ENCODE data around the gene KCNS1.
A peak's percentile ranks its signal among the peaks of the same experiment; 100 is the strongest.

The KCNS1 gene

GRCh38 chr20:45044601-45045000 is 56.3 kb downstream of the KCNS1 start:
- no peak for TF ChIP-seq ARNT (IDR thresholded peaks at IDR 0.05)
- TF ChIP-seq ZNF384 (IDR thresholded peaks at IDR 0.05), result no peak
- no peak for TF ChIP-seq FOXM1 (IDR thresholded peaks at IDR 0.05; ENCODE audit: borderline replicate concordance)
- no peak for TF ChIP-seq LEF1 (IDR thresholded peaks at IDR 0.05; ENCODE audit: borderline replicate concordance)
- TF ChIP-seq TARDBP (IDR thresholded peaks at IDR 0.05), result no peak
- TF ChIP-seq BHLHE40 (IDR thresholded peaks at IDR 0.05; ENCODE audit: borderline replicate concordance), result no peak
- no peak for TF ChIP-seq FOXK2 (IDR thresholded peaks at IDR 0.05)
- no peak for TF ChIP-seq L3MBTL2 (conservative IDR thresholded peaks at IDR 0.05)
- TF ChIP-seq ELF4 (IDR thresholded peaks at IDR 0.05), result no peak
- no peak for TF ChIP-seq HDGF (IDR thresholded peaks at IDR 0.05; ENCODE audit: borderline replicate concordance)
- TF ChIP-seq, protein P1, sequence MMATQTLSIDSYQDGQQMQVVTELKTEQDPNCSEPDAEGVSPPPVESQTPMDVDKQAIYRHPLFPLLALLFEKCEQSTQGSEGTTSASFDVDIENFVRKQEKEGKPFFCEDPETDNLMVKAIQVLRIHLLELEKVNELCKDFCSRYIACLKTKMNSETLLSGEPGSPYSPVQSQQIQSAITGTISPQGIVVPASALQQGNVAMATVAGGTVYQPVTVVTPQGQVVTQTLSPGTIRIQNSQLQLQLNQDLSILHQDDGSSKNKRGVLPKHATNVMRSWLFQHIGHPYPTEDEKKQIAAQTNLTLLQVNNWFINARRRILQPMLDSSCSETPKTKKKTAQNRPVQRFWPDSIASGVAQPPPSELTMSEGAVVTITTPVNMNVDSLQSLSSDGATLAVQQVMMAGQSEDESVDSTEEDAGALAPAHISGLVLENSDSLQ (IDR thresholded peaks at IDR 0.05), result no peak
- CTCF ChIA-PET, result interaction anchor here (0.7 to 5.1 kb wide), 19 partner anchors 8 to 249 kb away, joined by 3 to 41 read pairs (median 4); partner anchors contain the start of gene WFDC12
- POLR2A ChIA-PET, result interaction anchor here (1.6 kb wide), 1 partner anchor 247 kb away, joined by 4 read pairs; no protein-coding TSS in a partner anchor
- DNase-seq (ENCODE audit: extremely low spot score), result no peak

DNA sequence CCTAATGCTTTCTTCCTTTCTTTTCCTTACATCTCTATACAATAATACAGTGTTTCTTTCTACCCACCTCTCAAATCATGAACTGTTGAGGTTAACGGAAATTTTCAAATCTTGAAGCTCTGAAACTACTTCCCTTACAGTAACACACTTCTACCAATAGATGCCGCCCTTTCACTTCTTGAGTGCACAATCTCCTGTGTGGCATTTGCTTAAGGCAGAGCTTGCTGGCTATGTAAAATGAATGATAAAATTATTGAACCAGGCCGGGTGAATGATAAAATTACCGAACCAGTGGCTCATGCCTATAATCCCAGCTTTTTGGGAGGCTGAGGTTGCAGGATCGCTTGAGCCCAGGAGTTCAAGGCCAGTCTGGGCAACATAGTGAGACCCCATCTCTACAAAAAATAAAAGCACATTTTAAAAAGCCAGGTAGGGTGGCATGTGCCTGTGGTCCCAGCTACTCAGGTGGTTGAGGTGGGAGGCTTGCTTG is 56.8 kb downstream of the KCNS1 start:
- DNase-seq (ENCODE audit: extremely low spot score), result peak; percentile 63
- ChIA-PET POLR2A (interaction anchor here (1.6 kb wide), 1 partner anchor 247 kb away, joined by 4 read pairs; no protein-coding TSS in a partner anchor), CTCF (interaction anchor here (0.6 to 5.1 kb wide), 22 partner anchors 9 to 257 kb away, joined by 3 to 41 read pairs (median 3); partner anchors contain the start of gene WFDC12)
- TF ChIP-seq L3MBTL2 (conservative IDR thresholded peaks at IDR 0.05) (no peak), BHLHE40 (IDR thresholded peaks at IDR 0.05; ENCODE audit: borderline replicate concordance) (no peak), FOXM1 (IDR thresholded peaks at IDR 0.05; ENCODE audit: borderline replicate concordance) (no peak), ZNF384 (IDR thresholded peaks at IDR 0.05) (no peak), ARNT (IDR thresholded peaks at IDR 0.05) (no peak), HDGF (IDR thresholded peaks at IDR 0.05; ENCODE audit: borderline replicate concordance) (no peak), LEF1 (IDR thresholded peaks at IDR 0.05; ENCODE audit: borderline replicate concordance) (no peak), CTBP1 (IDR thresholded peaks at IDR 0.05; ENCODE audit: borderline replicate concordance) (no peak), NFRKB (IDR thresholded peaks at IDR 0.05) (no peak), FOXK2 (IDR thresholded peaks at IDR 0.05) (no peak)

GRCh38 chr20:45042978-45043377 is 57.9 kb downstream of the KCNS1 start:
- ChIA-PET POLR2A (no interaction called here), CTCF (interaction anchor here (1.1 to 5.1 kb wide), 6 partner anchors 11 to 69 kb away, joined by 3 to 41 read pairs (median 6); no protein-coding TSS in a partner anchor)
- no peak for DNase-seq (ENCODE audit: extremely low spot score)
- TF ChIP-seq HDGF (IDR thresholded peaks at IDR 0.05; ENCODE audit: borderline replicate concordance) (no peak), ARNT (IDR thresholded peaks at IDR 0.05) (no peak), CTBP1 (IDR thresholded peaks at IDR 0.05; ENCODE audit: borderline replicate concordance) (no peak)

Data from HEK293T (cell line).